Hepatocyte (in vitro differentiated cells): ENCODE results near the gene MAP2K2. TPM values are rescaled to one million over a fixed set of nuclear protein-coding genes. Genes with fewer than 3 reads are reported as not detected.

Experiments
- DNase-seq: peaks from one replicate; pipeline ENCODE4 v3.0.0-alpha.2; 2016; ENCODE audit warnings: low spot score
- H2AFZ ChIP-seq: fragments of 200-600 bp; sonication (generic); 2 replicates; pipeline ENCODE4 v1.6.0; 2016; ENCODE audit warnings: antibody characterized with exemption, mild to moderate bottlenecking
- H3K27ac ChIP-seq: fragments of 200-600 bp; sonication (generic); 2 replicates; pipeline ENCODE4 v1.5.1; 2016; ENCODE audit warnings: mild to moderate bottlenecking
- H3K27me3 ChIP-seq: fragments of 200-600 bp; sonication (generic); 2 replicates; pipeline ENCODE4 v1.6.1; 2016
- H3K36me3 ChIP-seq: fragments of 200-600 bp; sonication (generic); replicated peaks from 2 replicates; pipeline ENCODE4 v1.5.1; 2016; ENCODE audit warnings: low read depth; ENCODE audit not compliant: insufficient read depth
- H3K4me1 ChIP-seq: fragments of 200-600 bp; sonication (generic); 2 replicates; pipeline ENCODE4 v1.5.1; 2016; ENCODE audit warnings: mild to moderate bottlenecking, moderate library complexity; ENCODE audit not compliant: insufficient read depth
- H3K4me2 ChIP-seq: fragments of 200-600 bp; sonication (generic); 2 replicates; pipeline ENCODE4 v1.6.0; 2016
- H3K4me3 ChIP-seq: fragments of 200-600 bp; sonication (generic); 2 replicates; pipeline ENCODE4 v1.5.1; 2016; ENCODE audit warnings: mild to moderate bottlenecking
- H3K79me2 ChIP-seq: fragments of 200-600 bp; sonication (generic); 2 replicates; pipeline ENCODE4 v1.6.0; 2017; ENCODE audit warnings: mild to moderate bottlenecking
- H3K9me2 ChIP-seq: fragments of 200-600 bp; sonication (generic); replicated peaks from 2 replicates; pipeline ENCODE4 v1.6.0; 2017; ENCODE audit warnings: mild to moderate bottlenecking; ENCODE audit not compliant: insufficient read depth
- H3K9me3 ChIP-seq: fragments of 200-600 bp; sonication (generic); 2 replicates; pipeline ENCODE4 v1.5.1; 2016; ENCODE audit warnings: low read depth, mild to moderate bottlenecking
- H4K20me1 ChIP-seq: fragments of 200-600 bp; sonication (generic); 2 replicates; pipeline ENCODE4 v1.6.0; 2016; ENCODE audit warnings: mild to moderate bottlenecking; ENCODE audit not compliant: insufficient read depth, poor library complexity, severe bottlenecking
- CTCF ChIP-seq: fragments of 200-600 bp; sonication (generic); IDR thresholded peaks from 2 replicates; pipeline ENCODE4 v1.5.1; 2016; ENCODE audit warnings: antibody characterized with exemption, mild to moderate bottlenecking; ENCODE audit not compliant: poor library complexity
- EZH2 ChIP-seq: fragments of 200-600 bp; sonication (generic); IDR thresholded peaks from 2 replicates; pipeline ENCODE4 v1.6.1; 2016; ENCODE audit warnings: antibody characterized with exemption, mild to moderate bottlenecking, borderline replicate concordance
- EZH2phosphoT487 ChIP-seq: fragments of 200-600 bp; sonication (generic); IDR thresholded peaks from one replicate; pipeline ENCODE4 v1.6.1; 2018; ENCODE audit warnings: antibody characterized with exemption, mild to moderate bottlenecking, low read depth, moderate library complexity; ENCODE audit not compliant: unreplicated experiment, severe bottlenecking
- WGBS: methylation state at CpG from one replicate; pipeline ENCODE4 v1.1.6; 2016; ENCODE audit warnings: low lambda C conversion rate; ENCODE audit errors: missing lambda C conversion rate; 5-methylcytosine and 5-hydroxymethylcytosine counted together
- polyA plus RNA-seq: library from polyadenylated mRNA; unstranded; fragments of >200 nt; fragmentation: Nextera tagmentation; extraction: Ambion mirVana; gene quantifications from 2 replicates; pipeline ENCODE4 v1.2.1, GENCODE V29; 2016
- total RNA-seq: library from RNA; depleted of rRNA; stranded (reverse); fragments of >200 nt; gene quantifications from 2 replicates; pipeline ENCODE4 v1.2.3, GENCODE V29; 2014

The MAP2K2 gene
- total and polyA plus RNA-seq, 2 experiments from 2014 or later = 135 to 188 TPM

- no peak for DNase-seq
- WGBS = 95% methylated on average over 42 of the region's 52 CpGs
- H3K4me2 ChIP-seq = no peak overlapping the region
- no peaks in the 10 kb centered on the region for H3K27me3 ChIP-seq
- no peak overlapping the region for H2AFZ ChIP-seq
- no peak overlapping the region for H3K27ac ChIP-seq
- no peaks in the 10 kb centered on the region for H3K36me3 ChIP-seq
- H3K9me2 ChIP-seq = no peaks in the 10 kb centered on the region
- TF ChIP-seq CTCF (no peak), EZH2phosphoT487 (no peak), EZH2 (no peak)
- no peaks in the 10 kb centered on the region for H3K79me2 ChIP-seq
- no peak overlapping the region for H3K4me3 ChIP-seq
- H4K20me1 ChIP-seq = no peaks in the 10 kb centered on the region
- H3K9me3 ChIP-seq = no peaks in the 10 kb centered on the region
- no peaks in the 10 kb centered on the region for H3K4me1 ChIP-seq
Observed at GRCh38 chr19:4090356-4091220, 33.3 kb downstream of the MAP2K2 start.

GRCh38 chr19:4089946-4090345, 34.0 kb downstream of the MAP2K2 start:
- Histone ChIP-seq H3K4me2 (no peak overlapping the region), H3K27me3 (no peaks in the 10 kb centered on the region), H3K4me1 (no peaks in the 10 kb centered on the region), H3K4me3 (no peak overlapping the region), H4K20me1 (no peaks in the 10 kb centered on the region), H3K36me3 (no peaks in the 10 kb centered on the region), H3K9me3 (no peaks in the 10 kb centered on the region), H2AFZ (no peak overlapping the region), H3K9me2 (no peaks in the 10 kb centered on the region), H3K79me2 (no peaks in the 10 kb centered on the region), H3K27ac (no peak overlapping the region)
- WGBS = 97% methylated on average over 22 of the region's 22 CpGs
- DNase-seq = no peak
- TF ChIP-seq EZH2 (no peak), EZH2phosphoT487 (no peak), CTCF (no peak)

GRCh38 chr19:4089400-4089908, 34.5 kb downstream of the MAP2K2 start:
- 96% methylated on average over 26 of the region's 26 CpGs for WGBS
- TF ChIP-seq CTCF = no peak
- TF ChIP-seq EZH2phosphoT487 = no peak
- no peak for TF ChIP-seq EZH2
- H3K4me3 ChIP-seq = no peak overlapping the region

More at GRCh38 chr19:4089400-4089908, 34.5 kb downstream of the MAP2K2 start:
- Histone ChIP-seq H3K27me3 (no peaks in the 10 kb centered on the region), H3K4me1 (peaks cover under 1% of the 10 kb centered on the region), H3K27ac (no peak overlapping the region), H3K9me2 (no peaks in the 10 kb centered on the region), H3K36me3 (no peaks in the 10 kb centered on the region), H3K9me3 (no peaks in the 10 kb centered on the region), H3K4me2 (no peak overlapping the region), H3K79me2 (no peaks in the 10 kb centered on the region), H4K20me1 (no peaks in the 10 kb centered on the region), H2AFZ (no peak overlapping the region)
- no peak for DNase-seq
